IMR-90 (cell line): ENCODE results near the gene GPD1.

Experiments used
- BHLHE40 ChIP-seq: fragments of 150-350 bp; IDR thresholded peaks from 2 replicates; pipeline ENCODE4 v1.6.1; 2016; ENCODE audit warnings: mild to moderate bottlenecking, low read depth, low read length
- CEBPB ChIP-seq: IDR thresholded peaks from 2 replicates; pipeline ENCODE4 v1.6.1; 2012; ENCODE audit warnings: low read depth, low read length, improper control_type of control experiment
- CTCF ChIP-seq: conservative IDR thresholded peaks from 2 replicates; pipeline ENCODE4 v1.5.1; 2012; ENCODE audit warnings: mild to moderate bottlenecking, low read depth, low read length, improper control_type of control experiment
- ELK1 ChIP-seq: fragments of 150-350 bp; IDR thresholded peaks from 2 replicates; pipeline ENCODE4 v1.6.1; 2016; ENCODE audit warnings: low read depth, mild to moderate bottlenecking, low read length, moderate library complexity, borderline replicate concordance
- MAZ ChIP-seq: IDR thresholded peaks from 2 replicates; pipeline ENCODE4 v1.6.1; 2012; ENCODE audit warnings: low read depth, mild to moderate bottlenecking, low read length, improper control_type of control experiment, moderate library complexity, borderline replicate concordance
- POLR2A ChIP-seq: IDR thresholded peaks from 2 replicates; pipeline ENCODE4 v1.6.1; 2012; ENCODE audit warnings: mild to moderate bottlenecking, low read depth, low read length
- RAD21 ChIP-seq: IDR thresholded peaks from 2 replicates; pipeline ENCODE4 v1.6.1; 2012; ENCODE audit warnings: low read length, improper control_type of control experiment
- RCOR1 ChIP-seq: IDR thresholded peaks from 2 replicates; pipeline ENCODE4 v1.6.1; 2012; ENCODE audit warnings: mild to moderate bottlenecking, low read length, improper control_type of control experiment; ENCODE audit not compliant: insufficient replicate concordance
- RFX5 ChIP-seq: IDR thresholded peaks from 2 replicates; pipeline ENCODE4 v1.8.0; 2012; ENCODE audit warnings: low read depth, mild to moderate bottlenecking, low read length, moderate library complexity
- SMC3 ChIP-seq: fragments of 150-350 bp; IDR thresholded peaks from 2 replicates; pipeline ENCODE4 v1.6.1; 2016; ENCODE audit warnings: low read depth, mild to moderate bottlenecking, antibody characterized with exemption, low read length, moderate library complexity

GRCh38 chr12:50055831-50056638, 47.8 kb upstream of the GPD1 start:
- peak; percentile 97 for TF ChIP-seq CTCF
- TF ChIP-seq RFX5: no peak
- peak; percentile 88 for TF ChIP-seq SMC3
- no peak for TF ChIP-seq POLR2A
- peak; percentile 88 for TF ChIP-seq RAD21
- TF ChIP-seq MAZ: peak; percentile 53; the same call in 1 of the 2 replicates
- no peak for TF ChIP-seq RCOR1
- no peak for TF ChIP-seq CEBPB
- no peak for TF ChIP-seq ELK1
- no peak for TF ChIP-seq BHLHE40
